ES-I3 (cell line): ENCODE results near the gene TACC2.

Experiments used
- H3K36me3 ChIP-seq: 2 replicates; pipeline ENCODE4 v1.6.1; 2013; ENCODE audit warnings: mild to moderate bottlenecking, low read length, control low read depth, moderate library complexity; ENCODE audit not compliant: insufficient read depth
- H3K4me1 ChIP-seq: 2 replicates; pipeline ENCODE4 v1.6.1; 2013; ENCODE audit warnings: mild to moderate bottlenecking, control low read depth, low read length; ENCODE audit not compliant: insufficient read depth
- H3K9ac ChIP-seq: 2 replicates; pipeline ENCODE4 v1.6.1; 2013; ENCODE audit warnings: low read depth, mild to moderate bottlenecking, low read length, moderate library complexity
- H3K9me3 ChIP-seq: 2 replicates; pipeline ENCODE4 v1.6.1; 2013; ENCODE audit warnings: mild to moderate bottlenecking, low read length, moderate library complexity; ENCODE audit not compliant: control insufficient read depth, insufficient read depth

The TACC2 gene

GRCh38 chr10:122220736-122221135 lies 231.8 kb downstream of the TACC2 start:
- Histone ChIP-seq H3K4me1 (no peaks in the 10 kb centered on the region), H3K9me3 (no peaks in the 10 kb centered on the region), H3K9ac (no peak overlapping the region), H3K36me3 (peaks cover 16% of the 10 kb centered on the region)

DNA sequence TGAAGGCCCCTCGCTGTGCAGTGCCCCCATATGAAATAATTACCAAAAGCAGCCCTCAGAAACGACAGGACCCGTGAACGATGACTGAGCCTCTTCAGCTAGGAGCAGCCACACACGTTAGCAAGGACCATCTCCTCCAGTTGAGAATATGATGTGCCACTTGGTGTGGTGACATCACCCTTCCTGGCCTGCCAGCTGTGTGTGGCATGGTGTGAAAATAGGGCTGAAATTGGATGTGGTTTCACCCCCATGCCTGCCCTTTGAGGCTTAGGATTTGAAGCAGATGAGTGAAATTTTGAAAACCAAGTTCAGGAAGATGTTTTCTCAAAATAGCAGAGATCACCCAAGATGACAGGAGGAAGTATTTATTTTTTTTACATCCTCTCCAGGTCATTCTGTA lies 233.0 kb downstream of the TACC2 start:
- Histone ChIP-seq H3K9me3 (no peaks in the 10 kb centered on the region), H3K36me3 (peaks cover 23% of the 10 kb centered on the region), H3K9ac (no peak overlapping the region), H3K4me1 (no peaks in the 10 kb centered on the region)

- Histone ChIP-seq H3K36me3 (peaks cover 26% of the 10 kb centered on the region), H3K4me1 (no peaks in the 10 kb centered on the region), H3K9me3 (no peaks in the 10 kb centered on the region), H3K9ac (no peak overlapping the region)
Observed at GRCh38 chr10:122222638-122223037, 233.7 kb downstream of the TACC2 start.

DNA sequence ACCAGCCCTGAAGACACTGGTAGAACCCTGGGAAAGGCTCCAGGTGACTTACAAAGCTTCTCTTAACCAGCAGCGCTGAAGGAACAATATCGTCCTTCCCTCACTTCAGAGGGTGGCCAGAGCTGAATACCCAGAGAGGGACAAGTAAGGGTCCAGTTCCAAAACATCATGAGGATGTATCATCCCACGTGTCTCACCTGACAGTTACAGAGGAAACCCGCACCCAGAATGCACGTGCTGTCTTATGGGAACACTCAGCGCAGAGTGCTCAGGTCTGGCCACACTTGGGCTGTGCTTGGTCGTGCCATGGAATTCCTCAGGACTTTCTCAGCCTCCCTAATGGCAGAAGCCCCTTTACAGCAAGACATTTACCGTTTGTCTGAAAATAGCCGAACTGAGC lies 235.2 kb downstream of the TACC2 start:
- Histone ChIP-seq H3K4me1 (no peaks in the 10 kb centered on the region), H3K9ac (no peak overlapping the region), H3K9me3 (no peaks in the 10 kb centered on the region), H3K36me3 (peaks cover 34% of the 10 kb centered on the region)

GRCh38 chr10:122225330-122225729 lies 236.4 kb downstream of the TACC2 start:
- no peak overlapping the region for H3K9ac ChIP-seq
- H3K36me3 ChIP-seq: peaks cover 34% of the 10 kb centered on the region
- H3K4me1 ChIP-seq: no peaks in the 10 kb centered on the region
- H3K9me3 ChIP-seq: no peaks in the 10 kb centered on the region

GRCh38 chr10:122227754-122228153 lies 238.8 kb downstream of the TACC2 start:
- H3K9ac ChIP-seq: no peak overlapping the region
- no peaks in the 10 kb centered on the region for H3K4me1 ChIP-seq
- H3K36me3 ChIP-seq: peaks cover 34% of the 10 kb centered on the region

DNA sequence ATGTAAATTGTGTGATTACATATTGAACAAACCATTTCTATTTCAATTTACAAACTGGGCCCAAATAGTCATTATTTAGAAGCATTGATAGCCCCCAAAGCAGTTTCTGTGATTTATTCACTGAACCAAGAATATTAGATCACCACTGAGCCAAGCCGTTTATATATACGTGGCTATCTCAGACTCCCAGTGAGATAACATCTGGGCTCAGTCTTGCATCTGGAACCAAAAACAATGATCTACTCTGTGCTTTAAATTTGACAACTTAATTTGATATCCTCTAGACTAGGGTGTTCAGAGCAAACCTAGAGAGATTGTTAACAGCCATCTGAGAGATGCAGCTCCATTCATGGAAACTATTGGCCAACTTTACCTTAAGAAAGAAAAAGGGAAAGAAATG lies 240.7 kb downstream of the TACC2 start:
- H3K4me1 ChIP-seq: no peaks in the 10 kb centered on the region
- no peaks in the 10 kb centered on the region for H3K9me3 ChIP-seq
- peaks cover 29% of the 10 kb centered on the region for H3K36me3 ChIP-seq
- H3K9ac ChIP-seq: no peak overlapping the region

More at GRCh38 chr10:122227754-122228153, 238.8 kb downstream of the TACC2 start:
- no peaks in the 10 kb centered on the region for H3K9me3 ChIP-seq

DNA sequence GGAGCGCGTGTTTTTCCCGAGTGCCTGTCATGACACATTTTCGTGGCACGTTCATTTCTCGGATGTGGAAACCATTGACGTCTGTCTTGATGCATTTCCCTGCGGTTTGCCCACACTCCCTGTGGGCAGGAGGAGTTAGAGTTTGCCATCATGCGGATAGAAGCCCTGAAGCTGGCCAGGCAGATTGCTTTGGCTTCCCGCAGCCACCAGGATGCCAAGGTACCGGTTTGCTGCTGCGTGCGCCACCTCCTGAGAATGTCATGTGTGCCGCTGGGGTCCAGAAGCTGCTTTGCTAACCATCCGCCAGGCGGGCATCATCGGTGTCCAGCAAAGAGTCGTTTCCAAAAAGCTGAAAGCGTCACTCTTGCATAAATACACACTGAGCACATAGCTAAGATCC lies 241.3 kb downstream of the TACC2 start:
- peaks cover 27% of the 10 kb centered on the region for H3K36me3 ChIP-seq
- H3K4me1 ChIP-seq: no peaks in the 10 kb centered on the region
- no peak overlapping the region for H3K9ac ChIP-seq
- H3K9me3 ChIP-seq: no peaks in the 10 kb centered on the region

- Histone ChIP-seq H3K9me3 (no peaks in the 10 kb centered on the region), H3K9ac (no peak overlapping the region), H3K36me3 (peaks cover 6% of the 10 kb centered on the region), H3K4me1 (no peaks in the 10 kb centered on the region)
Observed at GRCh38 chr10:122232769-122233168, 243.8 kb downstream of the TACC2 start.

DNA sequence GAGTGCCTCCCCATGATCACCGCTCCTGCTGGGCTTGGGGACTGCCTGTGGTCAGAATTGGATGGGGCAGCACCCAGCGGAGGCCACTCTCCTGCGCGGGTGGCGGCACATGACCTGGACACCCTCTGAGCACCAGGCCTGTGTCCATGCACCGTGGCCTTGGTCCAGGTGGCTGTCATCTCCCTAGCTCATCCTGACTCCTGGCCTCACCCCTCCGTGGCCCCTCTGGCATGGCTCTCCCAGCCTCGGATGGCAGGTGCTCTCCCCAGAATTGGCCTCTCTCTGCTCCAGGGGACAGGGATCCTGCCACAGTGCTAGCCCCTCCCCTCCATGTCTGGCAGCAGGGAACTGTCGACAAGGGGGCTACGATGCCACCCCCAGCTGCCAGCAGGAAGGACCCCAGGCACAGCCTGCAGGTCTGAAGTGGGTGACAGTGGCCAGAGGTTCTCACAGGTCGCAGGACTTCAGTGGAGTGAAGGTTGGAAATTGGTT lies 244.9 kb downstream of the TACC2 start:
- Histone ChIP-seq H3K9me3 (no peaks in the 10 kb centered on the region), H3K4me1 (no peaks in the 10 kb centered on the region), H3K9ac (no peak overlapping the region), H3K36me3 (no peaks in the 10 kb centered on the region)

DNA sequence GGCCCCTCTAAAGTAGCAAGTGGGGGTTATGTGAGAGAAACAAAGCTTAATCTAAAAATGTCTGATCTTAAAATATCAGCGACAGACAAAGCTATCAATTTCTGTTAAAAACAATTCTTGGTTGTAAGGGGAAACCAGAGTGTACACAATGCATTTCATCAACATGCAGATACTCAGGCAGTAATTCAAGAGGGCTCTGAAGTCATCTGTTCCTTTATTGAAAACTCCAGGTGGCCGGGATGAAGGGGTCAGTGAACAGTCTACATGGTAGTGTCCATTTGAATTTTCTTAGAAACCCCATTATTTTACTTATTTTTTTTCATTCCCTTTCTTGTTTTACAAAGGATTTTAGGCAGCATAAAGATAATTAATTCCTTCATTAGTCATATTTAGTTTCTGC lies 245.5 kb downstream of the TACC2 start:
- no peak overlapping the region for H3K9ac ChIP-seq
- no peaks in the 10 kb centered on the region for H3K36me3 ChIP-seq
- no peaks in the 10 kb centered on the region for H3K9me3 ChIP-seq
- no peaks in the 10 kb centered on the region for H3K4me1 ChIP-seq

DNA sequence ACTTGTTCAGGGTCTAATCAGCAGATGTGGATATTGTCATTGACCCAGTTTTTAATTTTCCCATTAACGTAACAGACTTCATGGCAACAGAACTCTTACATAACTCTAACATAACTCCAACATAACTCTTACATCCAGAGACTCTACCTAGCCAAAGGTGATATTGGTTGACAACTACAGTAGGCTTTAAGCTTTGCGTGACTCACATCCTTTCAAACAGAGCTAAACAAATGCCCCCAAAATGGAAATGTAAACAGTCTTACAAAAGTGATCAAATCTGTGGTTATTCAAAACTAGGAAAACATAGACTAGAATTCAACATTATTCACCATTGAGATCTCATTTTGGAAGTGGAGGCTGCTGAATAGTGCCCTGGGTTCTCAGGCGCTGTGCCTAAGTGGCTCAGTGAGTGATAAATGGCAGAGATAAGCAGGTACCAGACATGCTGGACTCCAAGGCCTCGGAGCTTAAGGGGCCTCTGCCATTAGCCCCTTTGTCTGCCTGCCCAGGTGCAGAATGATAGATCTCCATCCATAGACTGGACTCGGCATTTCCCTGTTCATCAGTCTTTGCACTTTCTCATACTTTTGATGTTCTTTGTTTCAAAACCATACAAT lies 247.8 kb downstream of the TACC2 start:
- peaks cover under 1% of the 10 kb centered on the region; the same call in 1 of the 2 replicates for H3K36me3 ChIP-seq
- H3K9me3 ChIP-seq: no peaks in the 10 kb centered on the region
- H3K4me1 ChIP-seq: no peaks in the 10 kb centered on the region
- H3K9ac ChIP-seq: no peak overlapping the region

- no peaks in the 10 kb centered on the region for H3K9me3 ChIP-seq
Observed at GRCh38 chr10:122237331-122237990, 248.5 kb downstream of the TACC2 start.

DNA sequence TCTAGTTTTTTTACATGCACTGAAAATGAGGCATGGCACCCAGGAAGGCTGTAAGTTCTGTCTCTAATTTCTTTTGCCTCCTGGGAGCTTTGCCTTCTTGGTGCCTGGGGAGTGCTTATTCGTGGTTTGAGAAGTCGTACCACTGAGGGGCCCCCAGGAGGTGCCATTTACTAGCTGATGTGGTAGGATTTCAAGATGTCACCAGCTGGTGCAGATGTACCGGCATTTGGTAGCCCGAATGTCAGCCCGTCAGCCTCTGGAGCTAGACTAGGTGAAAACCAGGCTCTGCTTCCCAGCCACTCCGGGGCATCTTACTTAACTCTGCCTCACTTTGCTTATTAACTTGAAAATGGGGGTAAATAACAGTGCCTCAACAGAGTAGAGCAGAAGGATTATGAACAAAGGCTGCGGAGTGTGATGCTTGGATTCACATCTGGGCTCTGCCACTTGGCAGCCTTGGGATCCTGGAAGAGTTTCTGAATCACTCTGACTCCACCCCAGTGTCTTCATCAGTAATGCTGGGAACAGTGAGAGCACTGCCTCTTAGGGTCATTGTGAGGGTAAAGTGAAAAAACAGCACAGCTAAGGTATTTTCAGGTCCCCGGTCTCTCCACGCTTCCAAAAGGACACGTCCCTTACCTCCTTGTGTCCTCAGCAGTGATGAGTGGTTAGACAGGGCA lies 250.8 kb downstream of the TACC2 start:
- Histone ChIP-seq H3K4me1 (no peaks in the 10 kb centered on the region), H3K36me3 (peaks cover 17% of the 10 kb centered on the region; the same call in 1 of the 2 replicates), H3K9ac (no peak overlapping the region), H3K9me3 (no peaks in the 10 kb centered on the region)

More at GRCh38 chr10:122237331-122237990, 248.5 kb downstream of the TACC2 start:
- peaks cover 7% of the 10 kb centered on the region; the same call in 1 of the 2 replicates for H3K36me3 ChIP-seq
- H3K4me1 ChIP-seq: no peaks in the 10 kb centered on the region
- H3K9ac ChIP-seq: no peak overlapping the region

GRCh38 chr10:122240401-122240800 lies 251.4 kb downstream of the TACC2 start:
- Histone ChIP-seq H3K9me3 (no peaks in the 10 kb centered on the region), H3K36me3 (peaks cover 17% of the 10 kb centered on the region; the same call in 1 of the 2 replicates), H3K4me1 (no peaks in the 10 kb centered on the region), H3K9ac (no peak overlapping the region)
